Endothelial cell of coronary artery (primary cell): ENCODE data around the gene TMEM39B. TPM values are rescaled to one million over a fixed set of nuclear protein-coding genes. Genes with fewer than 3 reads are reported as not detected.

Experiments
- total RNA-seq: library from RNA; depleted of rRNA; stranded (reverse); fragments of >200 nt; gene quantifications from 2 replicates; pipeline ENCODE4 v1.2.3, GENCODE V29; 2014

The TMEM39B gene
- 10.6 and 11.8 TPM in 2 replicates for total RNA-seq

GRCh38 chr1:32072622-32073298 is at the start of gene TMEM39B:
Gene TMEM39B (plus strand): TSS chr1:32072939. CDS start chr1:32073048, 109 bp downstream.

GRCh38 chr1:32107742-32108661 is 35.3 kb downstream of the TMEM39B start, which contains the start of gene KPNA6:
Gene KPNA6 (plus strand): TSS chr1:32108056. CDS start chr1:32108131, 75 bp downstream.

Other genes with a start within 250 kb of the TMEM39B start
- 262 and 303 TPM in 2 replicates for gene PTP4A2, start 134.6 kb upstream of the TMEM39B start, total RNA-seq
- gene KHDRBS1, start 59.1 kb upstream of the TMEM39B start, total RNA-seq: 53.1 and 68.0 TPM in 2 replicates
- gene KPNA6, start 35.1 kb downstream of the TMEM39B start, total RNA-seq: 28.3 and 32.8 TPM in 2 replicates
- 69.9 and 73.1 TPM in 2 replicates for gene TXLNA, start 106.7 kb downstream of the TMEM39B start, total RNA-seq
- 18.3 and 20.1 TPM in 2 replicates for gene CCDC28B, start 127.7 kb downstream of the TMEM39B start, total RNA-seq
- 1.3 and 1.4 TPM in 2 replicates for gene IQCC, start 132.7 kb downstream of the TMEM39B start, total RNA-seq
- gene DCDC2B, start 136.2 kb downstream of the TMEM39B start, total RNA-seq: not detected in 2 replicates
- gene TMEM234, start 149.4 kb downstream of the TMEM39B start, total RNA-seq: 12.7 and 16.3 TPM in 2 replicates
- gene EIF3I, start 149.5 kb downstream of the TMEM39B start, total RNA-seq: 313 and 378 TPM in 2 replicates
- gene FAM167B, start 174.3 kb downstream of the TMEM39B start, total RNA-seq: 1.7 and 9.8 TPM in 2 replicates
- 0.09 TPM in 1 of 2 replicates, not detected in the other for gene LCK, start 178.3 kb downstream of the TMEM39B start, total RNA-seq
- 118 and 146 TPM in 2 replicates for gene HDAC1, start 219.1 kb downstream of the TMEM39B start, total RNA-seq